H1 (cell line): Measurements from ENCODE around the gene THAP7. TPM values are rescaled to one million over a fixed set of nuclear protein-coding genes. Genes with fewer than 3 reads are reported as not detected.

Experiments
- CTCF ChIA-PET: fragments of 300-600 bp; sonication (Branson Sonifier 250); formaldehyde crosslinking; loops from one replicate; lab custom pipeline; 2021; ENCODE audit not compliant: partially characterized antibody; lab: Charles Lee
- POLR2A ChIA-PET: fragments of 300-600 bp; sonication (Branson Sonifier 250); formaldehyde crosslinking; loops from one replicate; lab custom pipeline; 2021; ENCODE audit warnings: inconsistent platforms; ENCODE audit not compliant: partially characterized antibody; lab: Charles Lee
- DNase-seq, 2 experiments: peaks; one replicate each; pipeline versions ENCODE4 v3.0.0 to v3.0.0-alpha.2; 2010 to 2022; ENCODE audit warnings: low spot score in 2 of 2, low read depth in 1 of 2, mixed read lengths in 1 of 2
- FAIRE-seq: peaks from 2 replicates; lab custom pipeline; 2011; peaks lifted over from hg19 to GRCh38; lab: Jason Lieb, UNC
- H2AFZ ChIP-seq: 2 replicates; pipeline ENCODE4 v1.8.1; 2012; ENCODE audit warnings: low read length, inconsistent platforms
- H2AK5ac ChIP-seq: 2 replicates; pipeline ENCODE4 v1.6.1; 2013; ENCODE audit warnings: low read depth, low read length
- H2BK120ac ChIP-seq: replicated peaks from 2 replicates; pipeline ENCODE3; 2013; ENCODE audit warnings: low read depth, low read length, inconsistent platforms
- H2BK12ac ChIP-seq: 2 replicates; pipeline ENCODE4 v1.6.1; 2013; ENCODE audit warnings: low read depth, low read length
- H2BK15ac ChIP-seq: 2 replicates; pipeline ENCODE4 v1.6.1; 2013; ENCODE audit warnings: low read length
- H2BK20ac ChIP-seq: 2 replicates; pipeline ENCODE4 v1.6.1; 2013; ENCODE audit warnings: low read length
- H2BK5ac ChIP-seq: 2 replicates; pipeline ENCODE4 v1.6.1; 2013; ENCODE audit warnings: low read depth, low read length
- H3K14ac ChIP-seq: 2 replicates; pipeline ENCODE4 v1.6.1; 2013; ENCODE audit warnings: inconsistent platforms; ENCODE audit not compliant: insufficient read length
- H3K18ac ChIP-seq: 2 replicates; pipeline ENCODE4 v1.6.1; 2013; ENCODE audit warnings: low read length; ENCODE audit errors: extremely low read depth
- H3K23ac ChIP-seq: 2 replicates; pipeline ENCODE4 v1.6.1; 2013; ENCODE audit warnings: inconsistent platforms; ENCODE audit not compliant: insufficient read length
- H3K23me2 ChIP-seq: 2 replicates; pipeline ENCODE4 v1.6.1; 2013; ENCODE audit warnings: low read depth, low read length
- H3K27ac ChIP-seq: 2 replicates; pipeline ENCODE4 v1.6.1; 2011; ENCODE audit warnings: low read depth, low read length, inconsistent platforms
- H3K27me3 ChIP-seq, 4 experiments: replicated peaks in 1 of 4; 1 replicate in 1 of 4; 2 replicates in 3 of 4; pipeline versions ENCODE4 v1.6.1 to v1.8.1; 2011 to 2013; ENCODE audit warnings: low read length in 3 of 4, mild to moderate bottlenecking in 3 of 4, inconsistent platforms in 2 of 4, mixed read lengths in 2 of 4, moderate library complexity in 1 of 4; ENCODE audit not compliant: control insufficient read depth in 3 of 4, insufficient read depth in 3 of 4; ENCODE audit errors: extremely low read depth in 1 of 4
- H3K36me3 ChIP-seq, 4 experiments: 2 replicates each; pipeline versions ENCODE4 v1.6.1 to v1.8.1; 2011 to 2013; ENCODE audit warnings: mild to moderate bottlenecking in 4 of 4, low read length in 3 of 4, moderate library complexity in 2 of 4, control low read depth in 1 of 4, inconsistent platforms in 1 of 4; ENCODE audit not compliant: insufficient read depth in 4 of 4, control insufficient read depth in 2 of 4
- H3K4ac ChIP-seq: replicated peaks from 2 replicates; pipeline ENCODE3; 2013; ENCODE audit warnings: low read length, low read depth, mixed read lengths, inconsistent platforms; ENCODE audit not compliant: insufficient read length
- H3K4me1 ChIP-seq, 4 experiments: replicated peaks in 1 of 4; 1 replicate in 1 of 4; 2 replicates in 3 of 4; pipeline versions ENCODE4 v1.6.1 to v1.8.1; 2011 to 2013; ENCODE audit warnings: low read length in 3 of 4, inconsistent platforms in 2 of 4, mixed read lengths in 1 of 4; ENCODE audit not compliant: insufficient read depth in 4 of 4, control insufficient read depth in 3 of 4
- H3K4me2 ChIP-seq, 2 experiments: 2 replicates each; pipeline versions ENCODE4 v1.6.1 to v1.8.1; 2011 to 2013; ENCODE audit warnings: low read depth in 2 of 2, low read length in 2 of 2, control low read depth in 1 of 2, inconsistent platforms in 1 of 2, mild to moderate bottlenecking in 1 of 2; ENCODE audit not compliant: insufficient read depth in 1 of 2
- H3K4me3 ChIP-seq, 4 experiments: fragments of 200-600, 300-600 bp in 1 of 4; sonication (generic), shearing (Covaris generic), sonication (Bioruptor Twin) in 1 of 4; 2 replicates each; pipeline versions ENCODE4 v1.5.1 to v1.8.1; 2011 to 2016; ENCODE audit warnings: low read length in 4 of 4, low read depth in 3 of 4, control low read depth in 2 of 4, inconsistent platforms in 2 of 4, mild to moderate bottlenecking in 2 of 4, mixed read lengths in 1 of 4, moderate library complexity in 1 of 4; ENCODE audit not compliant: insufficient read depth in 2 of 4; ENCODE audit errors: extremely low read depth in 1 of 4
- H3K56ac ChIP-seq: replicated peaks from 2 replicates; pipeline ENCODE3; 2013; ENCODE audit warnings: low read depth, mild to moderate bottlenecking, mixed read lengths, low read length, inconsistent platforms; ENCODE audit not compliant: insufficient read length
- H3K79me1 ChIP-seq: 2 replicates; pipeline ENCODE4 v1.6.1; 2013; ENCODE audit warnings: low read depth, low read length, control low read depth
- H3K79me2 ChIP-seq, 2 experiments: 2 replicates each; pipeline versions ENCODE4 v1.6.1 to v1.8.1; 2012 to 2013; ENCODE audit warnings: low read length in 2 of 2, mild to moderate bottlenecking in 2 of 2, inconsistent platforms in 1 of 2; ENCODE audit not compliant: insufficient read depth in 2 of 2, control insufficient read depth in 1 of 2
- H3K9ac ChIP-seq, 4 experiments: replicated peaks in 1 of 4; 1 replicate in 1 of 4; 2 replicates in 3 of 4; pipeline versions ENCODE4 v1.6.1 to v1.8.1; 2011 to 2013; ENCODE audit warnings: low read depth in 3 of 4, low read length in 3 of 4, control low read depth in 2 of 4, mild to moderate bottlenecking in 2 of 4, moderate library complexity in 2 of 4, inconsistent platforms in 1 of 4; ENCODE audit errors: extremely low read depth in 1 of 4
- H3K9me3 ChIP-seq, 2 experiments: 2 replicates each; pipeline versions ENCODE4 v1.6.1 to v1.8.1; 2012 to 2013; ENCODE audit warnings: mild to moderate bottlenecking in 2 of 2, moderate library complexity in 2 of 2, control low read depth in 1 of 2, inconsistent platforms in 1 of 2, low read depth in 1 of 2, low read length in 1 of 2, mixed read lengths in 1 of 2; ENCODE audit not compliant: insufficient read depth in 2 of 2
- H4K20me1 ChIP-seq, 2 experiments: replicated peaks in 1 of 2; 2 replicates each; pipeline versions ENCODE3 to v1.8.1; 2011 to 2013; ENCODE audit warnings: inconsistent platforms in 2 of 2, low read length in 2 of 2, mild to moderate bottlenecking in 1 of 2; ENCODE audit not compliant: insufficient read depth in 2 of 2, control insufficient read depth in 1 of 2
- H4K5ac ChIP-seq: 2 replicates; pipeline ENCODE4 v1.6.1; 2013; ENCODE audit warnings: low read length, low read depth, mixed read lengths, inconsistent platforms; ENCODE audit not compliant: insufficient read length
- H4K8ac ChIP-seq: 2 replicates; pipeline ENCODE4 v1.8.0; 2013; ENCODE audit warnings: mild to moderate bottlenecking, moderate library complexity, low read length, inconsistent platforms; ENCODE audit not compliant: insufficient read depth; ENCODE audit errors: extremely low read depth
- H4K91ac ChIP-seq: replicated peaks from 2 replicates; pipeline ENCODE3; 2013; ENCODE audit warnings: low read length, mixed read lengths, inconsistent platforms; ENCODE audit not compliant: insufficient read length
- BACH1 ChIP-seq: IDR thresholded peaks from 2 replicates; pipeline ENCODE4 v1.6.1; 2012; ENCODE audit warnings: low read length, improper control_type of control experiment
- TAF1 ChIP-seq: IDR thresholded peaks from 2 replicates; pipeline ENCODE4 v1.6.1; 2011; ENCODE audit warnings: mild to moderate bottlenecking, low read depth, low read length
- YY1 ChIP-seq: IDR thresholded peaks from 2 replicates; pipeline ENCODE4 v1.6.1; 2011; ENCODE audit warnings: low read depth, mild to moderate bottlenecking, low read length
- WGBS, 2 experiments: shearing (Covaris generic) in 1 of 2; methylation state at CpG; one replicate each; pipeline versions ENCODE4 v1.1.6 to v1.1.7; 2013 to 2015; ENCODE audit warnings: low lambda C conversion rate in 2 of 2, mixed read lengths in 2 of 2, inconsistent platforms in 1 of 2, low coverage in 1 of 2, missing lambda C conversion rate in 1 of 2; ENCODE audit not compliant: insufficient replicate concordance in 2 of 2, insufficient coverage in 1 of 2, insufficient read length in 1 of 2; ENCODE audit errors: extremely low coverage in 1 of 2, missing lambda C conversion rate in 1 of 2; 5-methylcytosine and 5-hydroxymethylcytosine counted together
- polyA plus RNA-seq, 7 experiments: library from polyadenylated mRNA; depleted of rRNA in 3 of 7; stranded (reverse) in 5 of 7; unstranded in 2 of 7; fragments of >200 nt in 5 of 7; fragments of 200-250 nt in 2 of 7; gene quantifications; 1 replicate in 5 of 7; 2 replicates in 1 of 7; 4 replicates in 1 of 7; pipeline versions ENCODE4 v1.2.1 to v1.2.3, GENCODE V29; 2011 to 2013; ENCODE audit warnings: missing spikeins in 2 of 7, mixed read lengths in 2 of 7
- total RNA-seq: library from RNA; stranded (reverse); fragmentation: NEBNext Ultra II Directional; extraction: Animal tissue kit (Norgen Biotek cat#: 25700); gene quantifications from 2 replicates; pipeline ENCODE4 v1.2.1, GENCODE V29; 2021

The THAP7 gene
- total and polyA plus RNA-seq, 2 of the 8 experiments (the other 6 are each of a cell fraction or from before 2014, with no cell fraction given): 16.9 to 32.5 TPM

DNA sequence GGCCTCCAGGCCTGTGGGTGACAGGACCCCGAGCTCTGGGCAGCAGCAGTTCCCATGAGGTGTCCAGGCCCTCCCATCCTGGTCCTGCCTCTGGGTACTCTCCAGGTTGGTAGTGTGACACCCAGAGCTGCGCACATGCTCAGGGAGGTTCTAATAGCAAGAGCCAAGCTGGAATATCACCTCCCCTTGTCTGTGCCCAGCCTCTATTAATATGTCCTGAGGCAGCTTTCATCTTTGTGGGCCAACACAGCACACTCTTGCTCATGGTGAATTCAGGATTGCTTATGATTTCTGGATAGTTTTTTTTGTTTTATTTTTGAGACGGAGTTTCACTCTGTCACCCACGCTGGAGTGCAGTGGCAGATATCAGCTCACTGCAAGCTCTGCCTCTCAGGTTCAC, 16.4 kb upstream of the THAP7 start:
- Histone ChIP-seq H2BK15ac (no peak overlapping the region), H3K23me2 (peaks cover 6% of the 10 kb centered on the region; the same call in 1 of the 2 replicates), H4K91ac (no peak overlapping the region), H3K4me2 (no peak overlapping the region), H2BK5ac (no peak overlapping the region), H3K27me3 (peaks cover 0 to 2% (median 0%) of the 10 kb centered on the region in 4 experiments; a peak in 3 of 7 replicates), H3K18ac (no peak overlapping the region), H2AK5ac (no peak overlapping the region), H4K8ac (no peak overlapping the region; the same call in 1 of the 2 replicates), H4K20me1 (no peaks in the 10 kb centered on the region), H3K36me3 (no peaks in the 10 kb centered on the region), H4K5ac (no peak overlapping the region), H2BK120ac (no peak overlapping the region), H3K79me2 (no peaks in the 10 kb centered on the region), H3K27ac (no peak overlapping the region), H3K14ac (no peak overlapping the region), H3K23ac (no peak overlapping the region), H3K79me1 (no peaks in the 10 kb centered on the region), H3K9ac (no peak overlapping the region; a peak in 1 of 7 replicates), H2AFZ (no peak overlapping the region), H2BK20ac (no peak overlapping the region), H3K9me3 (no peaks in the 10 kb centered on the region), H3K4me1 (peaks cover 1 to 9% (median 5%) of the 10 kb centered on the region in 4 experiments; a peak in 6 of 7 replicates), H3K56ac (no peak overlapping the region), H3K4ac (no peak overlapping the region), H2BK12ac (no peak overlapping the region), H3K4me3 (no peak overlapping the region)
- ChIA-PET CTCF (interaction anchor here (0.5 to 2.3 kb wide), 6 partner anchors 9 to 1012 kb away, joined by 3 to 9 read pairs (median 4); partner anchors contain the start of gene THAP7), POLR2A (no interaction called here)
- TF ChIP-seq YY1: no peak
- TF ChIP-seq TAF1: no peak
- no peak for TF ChIP-seq BACH1
- WGBS, 2 experiments: 92% methylated on average over 4 of the region's 4 CpGs; no CpG with 5 or more reads in 1 of the 2 experiments
- DNase-seq (no peak), FAIRE-seq (no peak)
